Glutamatergic neuron (in vitro differentiated cells): ENCODE data around the gene METTL26. TPM values are rescaled to one million over a fixed set of nuclear protein-coding genes. Genes with fewer than 3 reads are reported as not detected.

Experiments
- DNase-seq: peaks from one replicate; pipeline ENCODE4 v3.0.0; 2022
- H3K27ac Mint-ChIP-seq: one replicate; pipeline ENCODE4 v1.8.0; 2020; ENCODE audit warnings: mild to moderate bottlenecking, mixed read lengths, inconsistent platforms; ENCODE audit not compliant: unreplicated experiment
- H3K27me3 Mint-ChIP-seq: one replicate; pipeline ENCODE4 v1.8.0; 2020; ENCODE audit warnings: mild to moderate bottlenecking, moderate library complexity, mixed read lengths, inconsistent platforms; ENCODE audit not compliant: unreplicated experiment
- H3K36me3 Mint-ChIP-seq: one replicate; pipeline ENCODE4 v1.8.0; 2020; ENCODE audit warnings: mild to moderate bottlenecking, mixed read lengths, inconsistent platforms; ENCODE audit not compliant: unreplicated experiment
- H3K4me1 Mint-ChIP-seq: one replicate; pipeline ENCODE4 v1.8.0; 2020; ENCODE audit warnings: mild to moderate bottlenecking, low read depth, mixed read lengths, inconsistent platforms; ENCODE audit not compliant: unreplicated experiment
- H3K4me3 Mint-ChIP-seq: one replicate; pipeline ENCODE4 v1.8.0; 2020; ENCODE audit warnings: mild to moderate bottlenecking, mixed read lengths, inconsistent platforms; ENCODE audit not compliant: unreplicated experiment
- H3K9me3 Mint-ChIP-seq: one replicate; pipeline ENCODE4 v1.8.0; 2020; ENCODE audit warnings: mild to moderate bottlenecking, moderate library complexity, mixed read lengths, inconsistent platforms; ENCODE audit not compliant: unreplicated experiment
- total RNA-seq: library from RNA; stranded (reverse); fragmentation: NEBNext Ultra II Directional; extraction: Animal tissue kit (Norgen Biotek cat#: 25700); gene quantifications from one replicate; pipeline ENCODE4 v1.2.1, GENCODE V29; 2021; ENCODE audit not compliant: unreplicated experiment
- TF ChIP-seq, protein P1 (sequence below): fragments of 200-600 bp; sonication (generic); IDR thresholded peaks from one replicate; pipeline ENCODE4 v1.5.0; 2021; ENCODE audit not compliant: partially characterized antibody, unreplicated experiment

METTL26 gene
- total RNA-seq, 1 donor from 2014 or later, result 63.6 TPM

DNA sequence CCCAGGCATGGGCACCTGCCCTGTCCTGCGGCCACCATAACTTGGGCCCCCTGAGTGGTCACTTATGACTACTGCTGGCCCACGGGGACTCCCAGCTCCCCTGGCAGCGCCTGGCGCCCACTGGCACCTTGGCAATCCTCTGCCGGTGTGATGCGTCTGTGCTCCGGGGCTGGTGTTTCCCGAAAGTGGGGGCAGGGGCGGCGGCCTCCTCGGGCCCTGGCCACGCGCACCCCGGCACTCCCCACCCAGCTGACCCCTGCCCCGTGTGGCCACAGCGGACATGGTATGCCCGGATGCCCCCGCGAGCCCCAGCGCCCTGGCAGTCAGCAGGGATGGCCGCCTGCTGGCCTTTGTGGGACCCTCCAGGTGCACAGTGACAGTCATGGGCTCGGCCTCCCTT, 21.4 kb upstream of the METTL26 start:
- no peak overlapping the region for H3K27ac Mint-ChIP-seq
- H3K9me3 Mint-ChIP-seq, result no peaks in the 10 kb centered on the region

GRCh38 chr16:654034-654433, 17.9 kb upstream of the METTL26 start:
- H3K4me3 Mint-ChIP-seq, result no peak overlapping the region
- no peaks in the 10 kb centered on the region for H3K9me3 Mint-ChIP-seq

More for the DNA sequence above, 21.4 kb upstream of the METTL26 start:
- H3K4me3 Mint-ChIP-seq, result no peak overlapping the region
- no peak for DNase-seq
- peaks cover 1% of the 10 kb centered on the region for H3K27me3 Mint-ChIP-seq
- no peaks in the 10 kb centered on the region for H3K4me1 Mint-ChIP-seq
- TF ChIP-seq, protein P1, sequence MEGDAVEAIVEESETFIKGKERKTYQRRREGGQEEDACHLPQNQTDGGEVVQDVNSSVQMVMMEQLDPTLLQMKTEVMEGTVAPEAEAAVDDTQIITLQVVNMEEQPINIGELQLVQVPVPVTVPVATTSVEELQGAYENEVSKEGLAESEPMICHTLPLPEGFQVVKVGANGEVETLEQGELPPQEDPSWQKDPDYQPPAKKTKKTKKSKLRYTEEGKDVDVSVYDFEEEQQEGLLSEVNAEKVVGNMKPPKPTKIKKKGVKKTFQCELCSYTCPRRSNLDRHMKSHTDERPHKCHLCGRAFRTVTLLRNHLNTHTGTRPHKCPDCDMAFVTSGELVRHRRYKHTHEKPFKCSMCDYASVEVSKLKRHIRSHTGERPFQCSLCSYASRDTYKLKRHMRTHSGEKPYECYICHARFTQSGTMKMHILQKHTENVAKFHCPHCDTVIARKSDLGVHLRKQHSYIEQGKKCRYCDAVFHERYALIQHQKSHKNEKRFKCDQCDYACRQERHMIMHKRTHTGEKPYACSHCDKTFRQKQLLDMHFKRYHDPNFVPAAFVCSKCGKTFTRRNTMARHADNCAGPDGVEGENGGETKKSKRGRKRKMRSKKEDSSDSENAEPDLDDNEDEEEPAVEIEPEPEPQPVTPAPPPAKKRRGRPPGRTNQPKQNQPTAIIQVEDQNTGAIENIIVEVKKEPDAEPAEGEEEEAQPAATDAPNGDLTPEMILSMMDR, result no peak
- no peaks in the 10 kb centered on the region for H3K36me3 Mint-ChIP-seq

GRCh38 chr16:652454-653305, 16.6 kb upstream of the METTL26 start:
- Mint-ChIP-seq H3K36me3 (no peaks in the 10 kb centered on the region), H3K4me1 (no peaks in the 10 kb centered on the region)
- TF ChIP-seq, protein P1, result no peak

More at GRCh38 chr16:654034-654433, 17.9 kb upstream of the METTL26 start:
- Mint-ChIP-seq H3K36me3 (no peaks in the 10 kb centered on the region), H3K4me1 (no peaks in the 10 kb centered on the region), H3K27me3 (no peaks in the 10 kb centered on the region), H3K27ac (no peak overlapping the region)
- no peak for DNase-seq
- TF ChIP-seq, protein P1, result no peak

DNA sequence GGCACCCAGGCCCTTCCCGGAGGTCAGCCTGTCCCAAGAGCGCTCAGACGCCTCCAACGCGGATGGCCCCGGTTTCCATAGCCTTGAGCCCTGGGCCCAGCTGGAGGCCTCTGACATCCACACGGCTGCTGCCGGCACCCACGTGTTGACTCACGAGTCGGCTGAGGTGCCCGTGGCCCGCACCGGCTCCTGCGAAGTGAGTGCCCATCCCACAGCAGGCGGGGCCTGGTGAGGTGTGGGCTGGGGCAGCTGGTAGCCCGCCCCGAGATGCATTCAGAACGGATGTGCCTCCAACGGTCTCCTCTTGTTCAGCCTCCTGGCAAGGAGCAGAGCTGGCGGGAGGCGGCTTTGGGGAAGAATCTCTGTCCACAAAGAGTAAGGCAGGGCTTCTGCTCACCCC, 15.7 kb upstream of the METTL26 start:
- Mint-ChIP-seq H3K27ac (no peak overlapping the region), H3K4me3 (no peak overlapping the region), H3K9me3 (no peaks in the 10 kb centered on the region), H3K36me3 (no peaks in the 10 kb centered on the region), H3K4me1 (no peaks in the 10 kb centered on the region), H3K27me3 (no peaks in the 10 kb centered on the region)
- TF ChIP-seq, protein P1, result no peak
- no peak for DNase-seq

More at GRCh38 chr16:652454-653305, 16.6 kb upstream of the METTL26 start:
- no peaks in the 10 kb centered on the region for H3K27me3 Mint-ChIP-seq
- no peak overlapping the region for H3K27ac Mint-ChIP-seq
- no peaks in the 10 kb centered on the region for H3K9me3 Mint-ChIP-seq
- no peak for DNase-seq
- H3K4me3 Mint-ChIP-seq, result no peak overlapping the region

GRCh38 chr16:649631-650030, 13.5 kb upstream of the METTL26 start:
- TF ChIP-seq, protein P1, result no peak
- H3K9me3 Mint-ChIP-seq, result no peaks in the 10 kb centered on the region

More at GRCh38 chr16:649631-650030, 13.5 kb upstream of the METTL26 start:
- H3K27ac Mint-ChIP-seq, result no peak overlapping the region
- peak overlapping the region; percentile 69 for H3K4me3 Mint-ChIP-seq
- no peaks in the 10 kb centered on the region for H3K36me3 Mint-ChIP-seq
- no peak for DNase-seq
- H3K4me1 Mint-ChIP-seq, result no peaks in the 10 kb centered on the region
- H3K27me3 Mint-ChIP-seq, result no peaks in the 10 kb centered on the region
